SU-DHL-6 (cell line): ENCODE results near the gene SPG7.

ENCODE experiments used
- H2AFZ ChIP-seq: fragments of 200-600 bp; sonication (generic); 2 replicates; pipeline ENCODE4 v1.6.1; 2014; ENCODE audit warnings: low read depth, mild to moderate bottlenecking, moderate library complexity, mixed read lengths, antibody characterized with exemption, low read length; ENCODE audit not compliant: severe bottlenecking
- H3F3A ChIP-seq: fragments of 200-600 bp; shearing (Covaris generic); 2 replicates; pipeline ENCODE4 v1.6.0; 2016; ENCODE audit warnings: antibody characterized with exemption, mild to moderate bottlenecking; ENCODE audit not compliant: insufficient read depth
- H3K27ac ChIP-seq: fragments of 200-600 bp; sonication (generic); 2 replicates; pipeline ENCODE4 v1.5.1; 2016; ENCODE audit warnings: low read depth, mild to moderate bottlenecking, low read length, moderate library complexity, mixed read lengths
- H3K27me3 ChIP-seq: fragments of 200-600 bp; sonication (generic), shearing (Covaris generic); 2 replicates; pipeline ENCODE4 v1.6.0; 2014; ENCODE audit warnings: mild to moderate bottlenecking, low read length
- H3K36me3 ChIP-seq: fragments of 200-600 bp; sonication (generic); 2 replicates; pipeline ENCODE4 v1.6.1; 2014; ENCODE audit warnings: mild to moderate bottlenecking, low read length, mixed read lengths
- H3K4me2 ChIP-seq: fragments of 300-600, 200-600 bp; shearing (Covaris generic), sonication (generic); 2 replicates; pipeline ENCODE4 v1.6.0; 2014; ENCODE audit warnings: low read length, low read depth, mild to moderate bottlenecking; ENCODE audit not compliant: poor library complexity, severe bottlenecking
- H3K4me3 ChIP-seq: fragments of 200-600 bp; sonication (generic); 2 replicates; pipeline ENCODE4 v1.5.1; 2014; ENCODE audit warnings: antibody characterized with exemption, low read length, mild to moderate bottlenecking, mixed read lengths; ENCODE audit not compliant: insufficient read depth, poor library complexity, severe bottlenecking
- H3K79me2 ChIP-seq: fragments of 200-600 bp; sonication (generic); 2 replicates; pipeline ENCODE4 v1.6.1; 2014; ENCODE audit warnings: mild to moderate bottlenecking, low read length, moderate library complexity; ENCODE audit not compliant: insufficient read depth
- H3K9ac ChIP-seq: fragments of 200-600 bp; sonication (generic); 2 replicates; pipeline ENCODE4 v1.7.0; 2014; ENCODE audit warnings: mild to moderate bottlenecking, low read length
- H3K9me2 ChIP-seq: fragments of 200-600 bp; sonication (generic); replicated peaks from 2 replicates; pipeline ENCODE4 v1.6.1; 2014; ENCODE audit warnings: low read length; ENCODE audit not compliant: insufficient read depth
- H3K9me3 ChIP-seq: fragments of 200-600 bp; sonication (generic); 2 replicates; pipeline ENCODE4 v1.6.1; 2014; ENCODE audit warnings: low read length, mixed read lengths; ENCODE audit not compliant: insufficient read depth
- H4K20me1 ChIP-seq: fragments of 200-600 bp; sonication (generic); 2 replicates; pipeline ENCODE4 v1.6.1; 2014; ENCODE audit warnings: low read depth, mild to moderate bottlenecking, antibody characterized with exemption, low read length, moderate library complexity, mixed read lengths
- CTCF ChIP-seq: fragments of 200-600 bp; sonication (generic); IDR thresholded peaks from one replicate; pipeline ENCODE4 v1.5.1; 2017; ENCODE audit warnings: antibody characterized with exemption, mild to moderate bottlenecking, low read length, moderate library complexity; ENCODE audit not compliant: insufficient read depth, poor library complexity, severe bottlenecking
- EZH2phosphoT487 ChIP-seq: fragments of 200-600 bp; sonication (generic), shearing (Covaris generic); conservative IDR thresholded peaks from 2 replicates; pipeline ENCODE4 v1.6.1; 2018; ENCODE audit warnings: mild to moderate bottlenecking, antibody characterized with exemption, low read length, moderate library complexity, mixed read lengths

SPG7 gene

DNA sequence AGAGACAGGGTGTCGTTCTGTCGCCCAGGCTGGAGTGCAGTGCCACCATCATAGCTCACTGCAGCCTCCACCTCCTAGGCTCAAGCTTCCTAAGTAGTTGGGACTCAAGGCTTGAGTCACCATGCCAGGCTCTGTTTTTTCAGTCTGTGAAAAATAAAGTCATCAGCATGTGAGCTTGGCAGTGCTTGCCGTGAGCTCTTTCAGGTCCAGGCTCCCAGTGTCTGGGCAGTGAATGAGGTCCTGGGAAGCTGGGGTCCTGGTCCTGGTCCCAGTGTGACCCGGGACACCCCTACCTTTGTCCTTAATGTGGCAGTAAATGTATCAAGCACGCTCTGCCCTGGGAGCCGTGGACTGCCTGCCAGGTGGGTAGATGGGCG lies 29.3 kb downstream of the SPG7 start:
- H3K36me3 ChIP-seq: no peaks in the 10 kb centered on the region
- no peak overlapping the region for H2AFZ ChIP-seq
- H3K4me2 ChIP-seq: no peak overlapping the region
- no peaks in the 10 kb centered on the region for H3F3A ChIP-seq
- H3K27me3 ChIP-seq: no peaks in the 10 kb centered on the region
- H3K79me2 ChIP-seq: no peaks in the 10 kb centered on the region
- no peak for TF ChIP-seq CTCF
- H3K9me3 ChIP-seq: no peaks in the 10 kb centered on the region
- no peaks in the 10 kb centered on the region for H3K9me2 ChIP-seq
- H3K4me3 ChIP-seq: no peak overlapping the region
- no peaks in the 10 kb centered on the region for H4K20me1 ChIP-seq
- H3K9ac ChIP-seq: no peak overlapping the region
- no peak overlapping the region for H3K27ac ChIP-seq

DNA sequence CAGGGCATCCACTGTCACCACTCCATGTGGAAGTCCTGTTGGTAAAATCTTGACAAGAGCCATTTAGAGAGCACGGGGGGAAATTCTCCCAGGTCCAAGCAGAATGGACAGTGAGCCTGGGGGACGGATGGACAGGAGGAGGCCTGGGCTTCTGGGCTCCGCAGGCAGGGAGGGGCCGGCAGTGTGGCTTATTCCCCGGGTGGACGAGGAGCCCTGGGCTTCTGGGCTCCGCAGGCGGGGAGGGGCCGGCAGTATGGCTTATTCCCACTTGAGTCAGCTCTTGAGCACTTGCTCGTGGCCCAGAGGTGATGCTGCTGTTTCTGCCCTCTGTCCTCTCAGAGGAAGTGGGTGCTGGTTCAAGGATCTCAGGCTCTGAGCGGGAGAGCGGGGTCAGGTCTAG lies 30.1 kb downstream of the SPG7 start:
- Histone ChIP-seq H3K4me2 (no peak overlapping the region), H3K9me3 (no peaks in the 10 kb centered on the region), H3K27me3 (no peaks in the 10 kb centered on the region), H3K9me2 (no peaks in the 10 kb centered on the region), H4K20me1 (no peaks in the 10 kb centered on the region), H3F3A (no peaks in the 10 kb centered on the region), H2AFZ (no peak overlapping the region), H3K27ac (no peak overlapping the region), H3K36me3 (no peaks in the 10 kb centered on the region), H3K79me2 (no peaks in the 10 kb centered on the region), H3K9ac (no peak overlapping the region), H3K4me3 (no peak overlapping the region)
- TF ChIP-seq EZH2phosphoT487: no peak
- no peak for TF ChIP-seq CTCF

DNA sequence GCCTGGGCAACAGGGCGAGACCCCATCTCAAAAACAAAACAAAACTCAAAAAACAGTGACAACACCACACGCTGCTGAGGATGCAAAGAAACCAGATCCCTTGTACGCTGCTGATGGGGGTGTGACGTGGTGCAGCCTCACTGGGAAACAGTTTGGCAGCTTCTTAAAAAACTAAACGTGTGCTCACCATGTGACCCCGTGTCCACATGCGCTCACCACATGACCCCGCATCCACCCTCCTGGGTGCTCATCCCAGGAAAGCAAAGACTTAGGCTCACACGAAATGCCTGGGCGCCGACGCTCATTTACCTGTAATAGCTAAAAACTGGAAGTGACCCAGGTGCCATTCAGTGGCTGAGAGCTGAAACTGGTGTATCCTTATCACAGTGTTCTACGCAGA lies 32.4 kb downstream of the SPG7 start:
- Histone ChIP-seq H3K36me3 (no peaks in the 10 kb centered on the region), H2AFZ (no peak overlapping the region), H4K20me1 (no peaks in the 10 kb centered on the region), H3K4me3 (no peak overlapping the region), H3K9me3 (no peaks in the 10 kb centered on the region), H3K79me2 (no peaks in the 10 kb centered on the region), H3K27ac (no peak overlapping the region), H3F3A (no peaks in the 10 kb centered on the region), H3K27me3 (no peaks in the 10 kb centered on the region), H3K9me2 (no peaks in the 10 kb centered on the region), H3K4me2 (no peak overlapping the region), H3K9ac (no peak overlapping the region)
- no peak for TF ChIP-seq CTCF
- TF ChIP-seq EZH2phosphoT487: no peak

DNA sequence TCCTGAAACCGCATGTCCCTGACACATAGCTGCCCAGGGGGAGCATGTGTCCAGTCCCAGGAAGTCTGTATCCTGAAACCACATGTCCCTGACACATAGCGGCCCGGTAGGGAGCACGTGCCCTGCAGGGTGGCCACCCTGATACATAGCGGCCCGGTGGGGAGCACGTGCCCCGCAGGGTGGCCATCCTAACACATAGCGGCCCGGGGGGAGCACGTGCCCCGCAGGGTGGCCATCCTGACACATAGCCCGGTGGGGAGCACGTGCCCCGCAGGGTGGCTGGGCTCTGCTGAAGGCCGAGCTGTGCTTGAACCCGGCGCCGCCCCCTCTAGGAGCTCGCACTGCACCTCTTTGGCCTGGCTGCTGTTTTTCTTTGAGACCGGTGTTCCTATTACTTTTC lies 33.6 kb downstream of the SPG7 start:
- H3F3A ChIP-seq: no peaks in the 10 kb centered on the region
- H3K4me2 ChIP-seq: no peak overlapping the region
- no peaks in the 10 kb centered on the region for H3K9me3 ChIP-seq
- no peak overlapping the region for H3K9ac ChIP-seq
- no peak for TF ChIP-seq EZH2phosphoT487
- TF ChIP-seq CTCF: no peak
- no peaks in the 10 kb centered on the region for H3K79me2 ChIP-seq
- no peaks in the 10 kb centered on the region for H4K20me1 ChIP-seq
- no peak overlapping the region for H3K27ac ChIP-seq
- H3K9me2 ChIP-seq: no peaks in the 10 kb centered on the region
- no peak overlapping the region for H3K4me3 ChIP-seq
- no peak overlapping the region for H2AFZ ChIP-seq
- no peaks in the 10 kb centered on the region for H3K27me3 ChIP-seq
- H3K36me3 ChIP-seq: no peaks in the 10 kb centered on the region
